D721Med (cell line): ENCODE data around the gene VLDLR.

ENCODE experiments used
- DNase-seq: peaks from one replicate; pipeline ENCODE4 v3.0.0; 2011; ENCODE audit warnings: low spot score; ENCODE audit not compliant: insufficient read length
- FAIRE-seq: peaks from 2 replicates; lab custom pipeline; 2011; peaks lifted over from hg19 to GRCh38; lab: Jason Lieb, UNC
- TF ChIP-seq, protein P1 (sequence below): IDR thresholded peaks from 2 replicates; pipeline ENCODE4 v1.5.1; 2012; ENCODE audit warnings: mild to moderate bottlenecking, control low read depth; ENCODE audit not compliant: insufficient read depth; ENCODE audit errors: missing control alignments

Gene VLDLR

DNA sequence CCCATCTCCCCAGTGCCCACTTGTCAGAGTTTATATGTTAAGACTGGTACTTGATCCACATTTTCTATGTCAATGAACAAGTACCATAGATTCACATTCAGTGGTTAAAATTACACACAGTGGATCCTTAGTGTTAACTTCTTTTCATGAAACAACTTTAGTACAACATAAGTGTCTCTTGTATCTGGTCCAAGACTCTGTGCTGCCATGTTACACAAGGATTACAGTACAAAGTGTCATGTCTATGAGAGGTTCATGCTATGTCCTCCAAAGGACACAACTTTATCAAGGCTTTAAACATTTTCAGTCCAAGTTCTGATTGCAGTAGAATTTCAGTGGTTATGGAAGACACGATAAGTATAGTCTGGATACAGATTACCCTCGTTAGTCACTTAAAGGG is 13.3 kb upstream of the VLDLR start:
- no peak for FAIRE-seq
- TF ChIP-seq, protein P1, sequence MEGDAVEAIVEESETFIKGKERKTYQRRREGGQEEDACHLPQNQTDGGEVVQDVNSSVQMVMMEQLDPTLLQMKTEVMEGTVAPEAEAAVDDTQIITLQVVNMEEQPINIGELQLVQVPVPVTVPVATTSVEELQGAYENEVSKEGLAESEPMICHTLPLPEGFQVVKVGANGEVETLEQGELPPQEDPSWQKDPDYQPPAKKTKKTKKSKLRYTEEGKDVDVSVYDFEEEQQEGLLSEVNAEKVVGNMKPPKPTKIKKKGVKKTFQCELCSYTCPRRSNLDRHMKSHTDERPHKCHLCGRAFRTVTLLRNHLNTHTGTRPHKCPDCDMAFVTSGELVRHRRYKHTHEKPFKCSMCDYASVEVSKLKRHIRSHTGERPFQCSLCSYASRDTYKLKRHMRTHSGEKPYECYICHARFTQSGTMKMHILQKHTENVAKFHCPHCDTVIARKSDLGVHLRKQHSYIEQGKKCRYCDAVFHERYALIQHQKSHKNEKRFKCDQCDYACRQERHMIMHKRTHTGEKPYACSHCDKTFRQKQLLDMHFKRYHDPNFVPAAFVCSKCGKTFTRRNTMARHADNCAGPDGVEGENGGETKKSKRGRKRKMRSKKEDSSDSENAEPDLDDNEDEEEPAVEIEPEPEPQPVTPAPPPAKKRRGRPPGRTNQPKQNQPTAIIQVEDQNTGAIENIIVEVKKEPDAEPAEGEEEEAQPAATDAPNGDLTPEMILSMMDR = no peak
- DNase-seq = no peak

- no peak for DNase-seq
- TF ChIP-seq, protein P1 = no peak
- no peak for FAIRE-seq
Observed at GRCh38 chr9:2610985-2611384, 10.6 kb upstream of the VLDLR start.

- FAIRE-seq = no peak
- TF ChIP-seq, protein P1 = no peak
- no peak for DNase-seq
Observed at GRCh38 chr9:2611961-2612360, 9.6 kb upstream of the VLDLR start.

DNA sequence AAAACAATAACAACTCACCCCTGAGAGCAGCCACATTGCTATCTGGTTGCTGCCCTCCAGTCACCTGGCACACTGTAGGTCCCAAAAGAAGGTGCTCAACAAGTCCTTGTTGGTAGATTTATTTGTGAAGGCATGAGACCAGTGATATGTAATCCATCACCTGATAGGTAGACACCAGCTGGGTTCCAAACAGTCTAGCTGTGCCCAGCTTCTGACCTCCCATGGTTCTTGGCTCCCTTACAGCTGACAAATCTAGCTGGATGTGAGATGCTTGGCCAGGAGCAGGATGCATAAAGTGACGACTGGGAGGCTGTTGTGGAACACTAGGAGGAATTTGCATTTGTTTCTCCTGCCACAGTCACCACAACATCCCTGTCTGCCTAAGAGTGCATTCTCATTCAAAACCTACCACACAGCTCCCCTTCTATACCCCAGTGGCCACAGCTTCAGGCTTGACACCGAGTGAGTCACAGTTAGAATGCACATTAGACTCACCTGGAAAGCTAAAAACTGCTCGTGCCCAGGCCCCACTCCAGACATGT is 7.8 kb upstream of the VLDLR start:
- no peak for DNase-seq
- TF ChIP-seq, protein P1 = no peak
- no peak for FAIRE-seq

GRCh38 chr9:2615497-2615896 is 6.1 kb upstream of the VLDLR start:
- no peak for DNase-seq
- no peak for FAIRE-seq
- TF ChIP-seq, protein P1 = no peak

- DNase-seq (no peak), FAIRE-seq (no peak)
- TF ChIP-seq, protein P1 = no peak
Observed at GRCh38 chr9:2616692-2617377, 4.8 kb upstream of the VLDLR start.

DNA sequence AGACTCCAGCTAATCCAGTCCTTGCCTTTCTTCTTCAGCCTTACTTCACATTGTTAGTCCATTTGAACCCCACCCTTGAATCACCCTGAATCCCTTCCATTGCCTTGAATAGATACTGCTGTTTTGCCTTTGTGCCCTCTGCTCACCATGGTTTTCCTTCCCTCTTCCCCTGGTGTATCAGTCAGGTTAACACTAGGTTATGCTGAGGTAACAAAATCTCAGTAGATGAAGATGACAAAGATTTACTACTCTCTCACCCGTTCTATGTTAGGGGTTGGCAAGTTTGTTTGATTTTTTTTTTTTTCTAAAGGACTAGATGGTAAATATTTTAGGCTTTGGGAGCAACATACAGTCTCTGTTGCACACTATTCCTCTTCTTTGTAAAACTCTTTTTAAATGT is 3.3 kb upstream of the VLDLR start:
- DNase-seq (no peak), FAIRE-seq (no peak)
- TF ChIP-seq, protein P1 = no peak
